Psoas muscle (tissue), 8 donors: ENCODE results near the gene KLHL40. TPM values are rescaled to one million over a fixed set of nuclear protein-coding genes. Genes with fewer than 3 reads are reported as not detected.

Source experiments
- ATAC-seq, 4 donors: fragments of 200-7000 bp; cut with Tn5 transposase; one replicate each; pipeline ENCODE4 v1.9.1; 2020; ENCODE audit warnings: moderate library complexity in 3 of 4, mild to moderate bottlenecking in 2 of 4
- DNase-seq, 2 donors: peaks; one replicate each; pipeline ENCODE4 v3.0.0-alpha.2; 2020
- H3K27ac ChIP-seq: fragments of 200-600 bp; one replicate; pipeline ENCODE4 v1.8.0; 2022
- H3K27me3 ChIP-seq, 3 donors: fragments of 200-600 bp in 1 of 3; one replicate each; pipeline versions ENCODE4 v1.6.1 to v1.8.0; 2013 to 2022; ENCODE audit warnings: low read length in 2 of 3, mild to moderate bottlenecking in 2 of 3, moderate library complexity in 1 of 3; ENCODE audit not compliant: insufficient read depth in 3 of 3
- H3K36me3 ChIP-seq, 2 donors: fragments of 200-600 bp in 1 of 2; one replicate each; pipeline versions ENCODE4 v1.6.1 to v1.8.0; 2013 to 2022; ENCODE audit warnings: low read depth in 1 of 2, mild to moderate bottlenecking in 1 of 2, moderate library complexity in 1 of 2; ENCODE audit not compliant: insufficient read depth in 1 of 2
- H3K4me1 ChIP-seq: fragments of 200-600 bp; one replicate; pipeline ENCODE4 v1.8.0; 2022
- H3K4me3 ChIP-seq: fragments of 200-600 bp; one replicate; pipeline ENCODE4 v1.8.0; 2022; ENCODE audit warnings: mild to moderate bottlenecking
- H3K9me3 ChIP-seq: fragments of 200-600 bp; one replicate; pipeline ENCODE4 v1.8.0; 2022
- CTCF ChIP-seq: fragments of 200-600 bp; IDR thresholded peaks from one replicate; pipeline ENCODE4 v1.8.0; 2022; ENCODE audit warnings: antibody characterized with exemption
- WGBS, 3 donors: extraction: QIAGEN DNeasy Blood & Tissue Kit; methylation state at CpG; one replicate each; pipeline versions ENCODE4 v1.1.6 to v1.1.7; 2013; 5-methylcytosine and 5-hydroxymethylcytosine counted together
- intact Hi-C, 2 donors: fragments of 100-400 bp; cut with DNase I; formaldehyde crosslinking; loops; one replicate each; pipeline versions ENCODE4 v1.11.0 to v1.14.2; 2022
- polyA plus RNA-seq, 3 donors: library from polyadenylated mRNA; stranded (reverse); fragments of 200-250 nt; gene quantifications; one replicate each; pipeline ENCODE4 v1.2.3, GENCODE V29; 2013
- total RNA-seq, 4 donors: library from RNA; stranded (reverse); fragmentation: NEBNext Ultra II Directional in 2 of 4; extraction: Animal tissue kit (Norgen Biotek cat#: 25700) in 2 of 4; gene quantifications; one replicate each; pipeline versions ENCODE4 v1.2.1 to v1.2.4, GENCODE V29; 2021 to 2023
- donor health status: healthy with polysubstance abuse.
- donor health status: DM: no; HTN: no; CAD: no; lungs with moderate emphysema.
- donor health status: Bipolar disorder and iron deficiency.
- donor health status: healthy.
- donor health status: DM: yes; HTN: yes; CAD: no.
- donor health status: DM: no; HTN: no; CAD: no.
- donor health status: DM: no; HTN: no; CAD: no.
- donor health status: DM: yes; HTN: yes; CAD: no.

Gene KLHL40
- total and polyA plus RNA-seq, 7 donors = 241 to 923 (median 392) TPM

GRCh38 chr3:42664438-42664803 is 20.9 kb upstream of the KLHL40 start:
- intact Hi-C loops = no loop called here
- no peak for ATAC-seq
- Histone ChIP-seq H3K4me3 (no peak overlapping the region), H3K27ac (no peak overlapping the region), H3K9me3 (no peaks in the 10 kb centered on the region), H3K27me3 (no peaks in the 10 kb centered on the region), H3K36me3 (peaks cover 0 to 20% of the 10 kb centered on the region in 2 donors), H3K4me1 (peaks cover 56% of the 10 kb centered on the region)
- WGBS, 3 donors = 70 to 96% (median 82%) methylated on average over 15 to 19 of the region's 19 CpGs
- no peak for TF ChIP-seq CTCF
- DNase-seq = no peak

GRCh38 chr3:42665050-42665878 is 20.1 kb upstream of the KLHL40 start:
- Histone ChIP-seq H3K9me3 (no peaks in the 10 kb centered on the region), H3K4me1 (peaks cover 49% of the 10 kb centered on the region), H3K27ac (peak overlapping the region; percentile 78), H3K36me3 (peaks cover 0 to 13% of the 10 kb centered on the region in 2 donors), H3K27me3 (no peaks in the 10 kb centered on the region), H3K4me3 (no peak overlapping the region)
- intact Hi-C loops = no loop called here
- WGBS, 3 donors = 74 to 78% (median 77%) methylated on average over 15 of the region's 15 CpGs
- no peak for TF ChIP-seq CTCF
- DNase-seq = no peak
- ATAC-seq = no peak

- Histone ChIP-seq H3K36me3 (peaks cover 0 to 13% of the 10 kb centered on the region in 2 donors), H3K27ac (peak overlapping the region; percentile 78), H3K27me3 (no peaks in the 10 kb centered on the region), H3K4me1 (peaks cover 49% of the 10 kb centered on the region), H3K4me3 (no peak overlapping the region), H3K9me3 (no peaks in the 10 kb centered on the region)
- intact Hi-C loops = no loop called here
- 34 to 63% (median 36%) methylated on average over 6 to 8 of the region's 8 CpGs for WGBS, 3 donors
- no peak for DNase-seq
- TF ChIP-seq CTCF = no peak
- ATAC-seq = peak; percentile 1 to 29 (median 4)
These were observed 19.3 kb upstream of the KLHL40 start for GRCh38 chr3:42666022-42666421.

- H3K4me3 ChIP-seq = no peak overlapping the region
- intact Hi-C loops = no loop called here
- H3K27ac ChIP-seq = peak overlapping the region; percentile 78
- DNase-seq (peak; percentile 35 to 74), ATAC-seq (peak; percentile 36 to 70 (median 54))
- H3K27me3 ChIP-seq = no peaks in the 10 kb centered on the region
- H3K36me3 ChIP-seq = peaks cover 0 to 13% of the 10 kb centered on the region in 2 donors
- 25 to 37% (median 37%) methylated on average over 4 of the region's 4 CpGs for WGBS, 3 donors
- TF ChIP-seq CTCF = no peak
- peaks cover 43% of the 10 kb centered on the region for H3K4me1 ChIP-seq
- H3K9me3 ChIP-seq = no peaks in the 10 kb centered on the region
These were observed 18.7 kb upstream of the KLHL40 start for GRCh38 chr3:42666577-42666998.
